GM21381 (cell line): Measurements from ENCODE around the gene MGAT5.

Source experiments
- ATAC-seq: cut with Tn5 transposase; IDR thresholded peaks from one replicate; pipeline ENCODE4 v1.9.1; 2021; ENCODE audit warnings: mild to moderate bottlenecking, moderate library complexity; ENCODE audit not compliant: unreplicated experiment

MGAT5 gene

DNA sequence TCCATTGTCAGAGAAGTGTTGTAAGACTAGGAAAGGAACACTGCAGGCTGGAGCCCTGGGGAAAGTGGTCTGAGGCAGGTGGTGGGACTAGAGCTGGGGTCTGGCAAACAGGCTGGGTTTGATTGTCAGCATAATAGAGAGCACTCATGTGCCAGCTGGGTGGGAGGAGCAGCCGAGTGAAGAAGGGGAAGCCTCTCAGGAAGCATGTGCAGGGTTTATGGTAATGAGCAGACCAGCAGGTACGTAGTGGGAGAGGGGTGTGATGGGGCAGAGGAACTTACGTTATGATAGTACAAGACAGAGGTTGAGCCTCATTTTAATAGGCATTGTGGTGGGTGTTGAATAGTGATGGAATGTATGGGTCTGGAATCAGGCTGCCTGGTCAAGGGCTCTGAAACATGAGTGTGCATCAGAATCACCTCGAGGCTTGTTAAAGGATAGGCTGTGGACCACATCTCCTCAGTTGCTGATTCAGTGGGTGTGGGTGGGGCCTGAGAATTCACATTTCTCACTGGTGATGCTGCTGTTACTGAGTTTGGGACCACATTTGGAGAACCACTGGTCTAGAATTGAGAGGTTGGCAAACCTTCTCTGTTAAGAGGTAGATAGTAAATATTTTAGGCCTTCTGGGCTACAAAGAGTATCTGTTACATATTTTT is 1.7 kb upstream of the MGAT5 start:
- no peak for ATAC-seq

DNA sequence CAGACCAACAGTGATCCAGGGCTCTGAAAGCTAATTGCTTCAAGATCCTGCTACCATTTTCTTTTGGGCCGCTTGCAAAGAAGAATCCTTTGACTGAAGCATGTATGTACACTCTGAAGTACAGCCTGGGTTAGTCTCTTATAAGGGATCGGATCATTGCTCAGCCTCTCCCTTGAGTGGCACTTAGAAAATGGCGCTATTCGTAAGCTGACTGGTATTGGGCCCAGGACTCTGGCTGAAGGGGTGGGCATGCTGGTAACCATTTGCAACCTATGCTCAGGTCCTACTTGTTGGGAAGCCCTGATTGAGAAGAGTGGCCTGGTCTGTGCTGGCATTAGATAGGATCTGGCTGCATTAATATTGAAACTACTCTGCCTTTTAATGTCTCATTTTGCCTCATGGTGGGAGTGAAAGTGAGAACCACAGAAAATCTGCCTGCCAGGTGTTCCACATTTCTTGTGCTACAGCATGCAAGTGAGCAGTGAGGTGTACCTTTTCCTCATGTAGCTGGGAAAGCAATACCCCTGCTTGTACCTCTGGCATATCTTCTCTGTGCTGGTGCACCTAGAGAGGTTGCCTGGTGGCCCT is 661 bp upstream of the MGAT5 start:
- peak; percentile 63 for ATAC-seq

DNA sequence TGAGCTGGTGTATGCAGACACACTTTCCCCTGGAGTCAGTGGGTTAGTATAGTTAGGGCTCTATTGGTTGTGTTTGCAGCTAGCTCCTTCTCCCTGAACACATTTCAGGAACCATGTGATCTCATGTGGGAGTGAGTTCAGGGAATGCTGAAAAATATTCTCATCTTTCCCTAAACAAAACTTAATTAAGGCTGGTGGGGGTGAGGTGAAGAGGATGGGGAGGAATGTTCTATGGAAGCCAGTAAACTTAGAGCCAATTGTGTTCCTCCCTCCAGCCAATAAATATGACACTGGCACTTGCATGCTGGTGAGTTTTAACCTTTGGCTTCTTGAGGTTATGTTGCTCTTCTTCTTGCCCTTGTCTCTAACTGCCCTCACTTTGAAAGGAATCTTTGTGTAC is 952 bp downstream of the MGAT5 start:
- ATAC-seq, result no peak

DNA sequence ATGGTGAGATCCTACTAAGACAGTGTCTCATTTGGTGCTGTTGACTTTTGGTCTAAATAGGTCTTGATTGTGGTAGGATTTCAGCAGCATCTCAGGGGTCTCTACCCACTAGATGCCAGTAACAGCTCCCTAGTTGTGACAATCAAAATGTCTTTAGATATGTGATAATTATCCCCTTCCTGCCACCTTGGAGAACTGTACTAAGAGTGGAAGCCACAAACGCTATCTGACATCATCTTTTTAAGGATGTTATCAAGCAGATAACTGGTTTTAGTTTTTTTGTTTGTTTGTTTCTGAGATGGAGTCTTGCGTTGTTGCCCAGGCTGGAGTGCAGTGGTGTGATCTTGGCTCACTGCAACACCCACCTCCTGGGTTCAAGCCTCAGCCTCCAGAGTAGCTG is 3.1 kb downstream of the MGAT5 start:
- ATAC-seq, result no peak

DNA sequence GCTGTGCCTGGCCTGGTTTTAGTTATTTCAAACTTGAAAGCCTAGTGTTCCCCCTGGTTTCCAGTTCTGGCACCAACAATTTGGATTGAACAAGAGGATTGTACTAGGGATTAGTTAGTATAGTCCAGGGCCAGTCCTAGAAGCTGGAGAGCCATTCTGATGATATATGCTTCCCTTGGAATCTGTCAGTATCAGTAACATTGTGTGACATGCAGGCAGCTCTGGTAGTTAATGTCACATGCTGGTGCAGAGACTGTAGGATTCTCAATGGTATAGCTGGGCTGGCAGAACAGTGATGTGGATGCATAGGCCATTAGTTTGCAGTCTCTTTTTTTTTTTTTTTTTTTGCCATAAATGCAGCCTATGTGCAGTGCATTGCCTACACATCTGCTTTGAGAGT is 3.6 kb downstream of the MGAT5 start:
- ATAC-seq, result no peak

DNA sequence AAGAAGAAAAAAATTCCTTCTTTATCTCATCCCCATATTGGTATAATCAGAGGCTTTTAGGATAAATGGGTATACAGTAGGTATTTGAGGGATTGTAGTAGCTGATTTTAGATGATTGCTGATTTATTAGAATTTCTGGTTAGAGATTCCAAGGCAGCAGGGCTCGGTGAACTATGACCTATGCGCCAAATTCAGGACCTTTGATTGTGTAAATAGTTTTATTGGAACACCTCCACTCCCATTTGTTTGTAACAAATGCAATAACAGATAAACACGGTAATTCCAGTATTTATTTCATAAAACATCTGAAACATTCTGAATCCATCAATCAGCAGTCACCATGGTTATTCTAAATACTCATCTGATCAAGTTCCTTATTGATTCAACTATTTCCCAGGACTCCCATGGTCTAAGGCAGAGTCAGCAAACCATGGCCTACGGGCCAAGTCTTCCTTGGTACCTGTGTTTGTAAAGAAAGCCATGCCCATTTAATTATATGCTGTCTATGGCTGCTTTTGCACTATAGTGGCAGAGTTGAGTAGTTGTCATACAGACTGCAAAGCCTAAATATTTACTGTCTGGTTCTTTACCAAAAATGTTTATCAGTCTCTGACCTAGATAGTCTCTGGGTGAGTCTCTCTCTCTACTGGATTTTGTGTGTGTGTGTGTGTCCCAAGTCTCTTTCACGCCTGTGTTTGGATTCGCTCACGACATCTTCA is 4.3 kb downstream of the MGAT5 start:
- ATAC-seq, result no peak

DNA sequence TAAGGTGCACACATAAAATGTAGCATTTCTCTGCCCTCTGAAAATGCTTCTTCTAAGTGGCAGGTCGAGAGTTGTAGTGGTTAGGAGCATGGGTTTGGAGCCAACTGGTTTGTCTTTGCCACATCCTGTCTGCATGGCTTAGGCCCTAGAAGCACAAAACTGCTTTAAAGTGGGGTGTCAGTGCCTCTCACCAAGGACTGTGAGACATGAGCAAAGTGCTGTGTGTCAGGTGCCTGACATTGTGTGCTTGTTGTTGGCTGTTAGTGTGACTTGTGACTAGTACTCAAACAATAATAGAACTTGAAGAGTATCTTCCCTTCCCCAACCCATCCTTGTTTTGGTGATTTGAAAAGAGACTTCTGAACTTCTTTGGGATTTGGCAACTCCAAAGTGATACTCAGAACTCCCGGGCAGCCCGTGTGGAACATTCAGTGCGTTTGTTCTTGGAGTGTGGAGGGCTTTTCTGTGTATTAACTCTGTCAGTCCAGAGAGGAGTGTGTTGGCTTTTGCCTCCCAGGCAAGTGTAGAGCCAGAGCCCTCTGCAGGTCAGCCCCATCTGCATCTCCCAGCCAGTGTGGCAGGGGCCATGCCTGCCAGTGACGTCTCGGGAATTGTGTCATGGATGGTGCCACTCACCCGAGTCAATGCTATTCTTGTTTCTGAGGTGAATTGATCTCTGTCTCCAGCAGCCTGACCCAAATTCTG is 5.0 kb downstream of the MGAT5 start:
- ATAC-seq, result peak; percentile 46

DNA sequence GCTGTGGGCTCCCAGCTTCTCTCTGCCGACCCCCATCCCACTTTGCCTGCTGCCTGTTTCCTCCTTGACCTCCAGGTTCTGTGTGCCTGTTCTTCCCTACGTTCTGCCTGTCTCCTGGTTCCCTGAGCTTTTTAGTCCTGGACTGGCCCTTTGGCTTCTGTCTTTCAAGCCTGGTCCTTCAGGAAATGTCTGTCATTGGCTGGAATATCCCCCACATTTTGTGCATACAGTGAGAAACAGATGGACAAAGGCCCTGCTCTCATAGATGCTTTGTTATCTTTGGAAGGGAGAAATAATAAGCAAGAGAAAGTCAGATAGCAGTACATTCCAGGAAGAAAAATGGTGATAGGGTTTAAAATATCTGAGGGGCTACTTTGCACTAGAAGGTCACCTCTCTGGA is 5.7 kb downstream of the MGAT5 start:
- ATAC-seq, result no peak

DNA sequence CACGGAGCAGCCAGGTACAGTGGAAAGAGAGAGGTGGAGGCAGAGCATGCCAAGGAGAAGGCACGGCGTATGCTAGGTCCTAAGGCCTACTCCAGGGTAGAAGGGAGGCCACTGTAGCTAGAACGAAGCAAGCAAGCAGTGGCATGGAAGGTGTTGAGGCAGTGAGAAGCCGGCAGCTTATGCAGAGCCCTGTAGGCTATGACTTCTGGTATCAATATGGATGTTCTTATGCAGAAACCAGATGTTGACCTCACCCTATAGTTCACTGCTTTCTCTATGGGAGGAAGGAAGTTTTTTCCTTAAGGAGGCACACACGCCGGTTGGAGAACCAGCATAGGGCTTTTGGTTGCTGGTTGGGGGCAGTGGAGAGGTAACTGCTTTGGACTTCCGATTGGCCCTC is 6.1 kb downstream of the MGAT5 start:
- ATAC-seq, result no peak

DNA sequence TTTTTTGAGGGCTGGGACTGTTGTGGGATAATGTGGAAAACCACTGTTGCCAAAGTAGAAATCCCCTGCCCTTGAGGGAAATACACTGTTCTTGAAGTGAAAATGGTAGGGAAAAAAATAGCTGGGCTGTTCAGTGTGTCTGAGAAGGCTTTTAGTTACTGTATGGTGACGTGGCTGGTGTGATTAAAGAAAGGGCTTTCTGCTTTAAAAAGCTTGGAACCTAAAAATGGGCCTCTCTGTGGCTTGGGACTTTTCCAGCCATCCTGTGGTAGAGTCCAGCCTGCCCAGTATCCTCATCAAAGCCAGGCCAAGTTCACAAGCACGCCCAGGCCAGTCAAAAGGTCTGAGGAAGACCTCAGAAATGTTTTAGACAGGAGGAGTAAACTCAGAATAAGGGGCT is 6.8 kb downstream of the MGAT5 start:
- no peak for ATAC-seq

DNA sequence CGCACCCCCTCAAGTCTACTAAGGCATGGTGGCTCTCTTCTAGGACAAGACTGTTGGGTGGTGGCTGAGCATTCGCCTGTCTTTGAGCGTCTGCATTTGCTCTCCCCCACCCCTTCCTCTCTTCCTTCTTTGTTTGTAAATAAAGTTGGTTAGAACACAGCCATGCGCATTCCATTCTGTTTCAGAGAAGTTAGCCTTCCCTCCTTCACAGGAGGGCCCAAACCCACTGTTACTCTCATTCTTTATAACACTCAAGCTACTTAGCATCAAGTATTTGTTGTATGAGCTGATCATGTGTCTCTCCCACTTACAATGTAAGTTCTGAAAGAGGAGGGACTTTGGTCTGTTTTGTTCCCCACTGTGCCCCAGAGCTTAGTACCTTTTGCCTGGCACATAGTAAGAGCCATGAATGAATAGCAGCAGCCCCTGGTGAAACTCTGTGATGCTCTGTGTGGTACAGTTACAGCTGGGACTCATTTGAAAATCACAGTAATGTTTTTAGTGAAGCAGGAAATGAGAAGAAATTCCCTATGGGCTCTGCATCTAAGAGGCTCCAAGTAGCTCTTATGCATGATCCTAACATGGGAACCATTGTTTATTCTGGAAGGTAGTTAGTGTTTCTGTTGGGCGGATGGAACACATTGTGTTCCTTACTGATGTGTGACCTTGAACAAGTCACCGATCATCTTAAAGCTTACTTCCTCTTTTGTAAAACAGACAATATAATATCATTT is 7.7 kb downstream of the MGAT5 start:
- peak; percentile 51 for ATAC-seq

DNA sequence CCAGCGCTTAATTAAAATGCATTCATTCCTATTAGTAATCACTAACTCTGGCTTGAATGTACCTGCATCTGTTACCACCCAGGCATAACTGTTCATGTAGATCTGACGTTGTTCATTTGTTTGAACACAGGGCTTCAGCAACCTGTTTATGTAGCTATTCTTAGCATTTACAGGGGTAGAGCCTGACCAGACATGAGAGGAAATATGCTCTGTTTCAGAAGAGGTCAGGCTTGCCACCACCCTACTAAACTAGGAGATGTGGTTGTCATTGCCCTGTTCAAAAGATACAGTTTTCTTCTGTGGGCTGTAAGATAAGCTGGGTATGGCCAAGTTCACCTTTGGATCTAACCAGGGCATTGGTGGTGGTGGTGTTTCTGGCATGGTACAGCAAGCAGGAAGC is 8.8 kb downstream of the MGAT5 start:
- peak; percentile 46 for ATAC-seq

DNA sequence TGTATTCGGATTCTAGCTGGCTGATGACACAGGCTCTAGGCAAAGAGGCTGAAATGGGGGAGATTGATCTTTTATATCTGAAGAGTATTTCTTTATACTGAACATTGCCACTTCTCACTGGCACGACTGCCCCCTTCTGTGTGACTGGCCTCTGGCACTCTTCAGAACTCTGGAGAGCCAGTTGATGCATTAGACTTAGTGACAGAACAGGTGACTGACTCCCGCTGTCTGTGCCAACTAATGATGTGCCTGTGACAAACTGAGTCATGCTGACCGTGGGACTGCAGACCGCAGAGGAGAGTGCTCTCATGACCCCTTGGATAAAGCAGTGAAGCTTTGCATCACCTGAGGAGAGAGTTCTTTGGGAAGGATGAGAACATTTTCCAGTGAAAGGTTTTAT is 14.4 kb downstream of the MGAT5 start:
- no peak for ATAC-seq

DNA sequence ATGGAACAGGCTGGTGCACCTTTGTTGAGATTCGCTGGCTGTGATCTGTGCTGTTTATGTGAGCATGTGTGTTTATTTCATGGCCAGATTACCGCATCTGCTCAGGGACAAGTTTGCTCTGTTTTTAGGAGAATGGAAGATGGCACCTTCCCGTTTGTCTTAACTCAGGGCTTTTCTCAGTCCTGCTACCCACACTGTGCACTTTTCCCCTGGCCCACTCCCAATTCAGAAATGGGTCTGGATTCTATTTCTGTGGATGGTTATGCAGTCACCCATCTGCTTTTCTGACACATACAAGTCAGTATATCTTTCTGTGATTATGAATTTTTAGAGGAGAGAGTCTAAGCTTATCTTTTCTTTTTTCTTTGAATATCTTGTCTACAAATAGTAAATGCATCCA is 15.4 kb downstream of the MGAT5 start:
- no peak for ATAC-seq

DNA sequence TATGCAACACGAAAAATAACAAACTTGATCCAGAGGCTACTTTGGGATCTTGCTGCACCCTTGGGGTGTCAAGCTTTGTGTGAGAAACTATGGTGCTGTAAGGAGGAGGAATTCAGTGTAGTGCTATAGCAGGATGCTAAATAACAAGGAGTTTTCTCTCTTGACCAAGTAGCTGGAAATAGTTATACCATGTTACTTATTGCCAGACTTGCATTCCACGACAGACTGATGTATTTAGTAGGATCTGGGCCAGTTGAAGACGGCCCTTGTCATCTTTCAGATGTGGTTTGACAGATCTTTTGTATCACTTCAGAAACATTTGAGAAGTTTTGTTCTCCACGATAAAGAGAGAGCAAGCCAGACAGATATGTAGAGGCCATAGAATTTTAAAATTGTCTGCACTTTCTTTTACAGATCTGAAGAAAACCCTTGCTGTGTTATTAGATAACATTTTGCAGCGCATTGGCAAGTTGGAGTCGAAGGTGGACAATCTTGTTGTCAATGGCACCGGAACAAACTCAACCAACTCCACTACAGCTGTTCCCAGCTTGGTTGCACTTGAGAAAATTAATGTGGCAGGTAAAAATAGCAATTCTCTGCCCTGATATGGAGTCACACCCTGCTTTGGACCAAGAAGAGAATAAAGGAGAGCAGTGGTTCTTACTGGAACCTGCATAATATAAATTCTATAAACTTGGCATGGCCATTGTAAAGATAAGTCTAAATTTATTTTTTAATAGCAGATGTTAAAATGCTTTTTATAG is 16.3 kb downstream of the MGAT5 start:
- ATAC-seq, result no peak

DNA sequence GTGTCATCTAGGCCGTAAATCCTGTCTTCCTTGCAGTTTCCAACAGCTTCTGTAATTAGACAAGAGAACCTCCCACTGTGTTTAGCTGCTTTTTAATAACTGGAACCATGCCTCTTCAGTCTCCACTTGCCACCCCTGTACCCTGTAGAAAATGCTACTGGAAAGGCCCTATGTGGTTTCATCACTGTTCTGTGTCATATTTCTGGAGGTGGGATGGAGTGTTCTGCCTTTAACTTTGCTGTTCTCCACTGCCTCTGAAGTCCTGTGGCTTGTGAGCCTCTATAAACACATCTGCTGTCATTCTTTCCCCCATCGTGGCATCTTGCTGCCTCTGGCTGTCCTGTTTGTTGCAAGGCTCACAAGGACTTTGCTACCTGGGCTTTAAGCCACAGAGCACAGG is 17.9 kb downstream of the MGAT5 start:
- no peak for ATAC-seq

DNA sequence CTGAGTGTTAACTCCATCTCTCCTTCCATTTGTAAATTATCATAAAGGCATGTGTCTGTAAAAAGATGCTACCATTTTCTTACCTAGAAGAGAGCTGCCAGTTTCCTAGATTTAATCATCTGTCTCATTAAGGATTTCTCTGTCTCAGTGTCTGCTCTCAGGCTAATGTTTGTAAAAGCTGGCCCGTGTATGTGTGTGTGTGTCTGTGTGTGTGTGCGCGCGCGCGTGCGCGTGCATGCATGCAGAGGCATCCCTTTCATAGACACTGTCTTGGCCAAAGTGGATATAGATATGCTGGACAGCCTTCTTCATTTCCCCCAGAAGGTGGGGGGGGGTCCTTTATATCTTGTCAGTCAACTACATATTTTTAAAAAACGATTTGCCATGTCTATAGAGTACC is 18.9 kb downstream of the MGAT5 start:
- ATAC-seq, result no peak

DNA sequence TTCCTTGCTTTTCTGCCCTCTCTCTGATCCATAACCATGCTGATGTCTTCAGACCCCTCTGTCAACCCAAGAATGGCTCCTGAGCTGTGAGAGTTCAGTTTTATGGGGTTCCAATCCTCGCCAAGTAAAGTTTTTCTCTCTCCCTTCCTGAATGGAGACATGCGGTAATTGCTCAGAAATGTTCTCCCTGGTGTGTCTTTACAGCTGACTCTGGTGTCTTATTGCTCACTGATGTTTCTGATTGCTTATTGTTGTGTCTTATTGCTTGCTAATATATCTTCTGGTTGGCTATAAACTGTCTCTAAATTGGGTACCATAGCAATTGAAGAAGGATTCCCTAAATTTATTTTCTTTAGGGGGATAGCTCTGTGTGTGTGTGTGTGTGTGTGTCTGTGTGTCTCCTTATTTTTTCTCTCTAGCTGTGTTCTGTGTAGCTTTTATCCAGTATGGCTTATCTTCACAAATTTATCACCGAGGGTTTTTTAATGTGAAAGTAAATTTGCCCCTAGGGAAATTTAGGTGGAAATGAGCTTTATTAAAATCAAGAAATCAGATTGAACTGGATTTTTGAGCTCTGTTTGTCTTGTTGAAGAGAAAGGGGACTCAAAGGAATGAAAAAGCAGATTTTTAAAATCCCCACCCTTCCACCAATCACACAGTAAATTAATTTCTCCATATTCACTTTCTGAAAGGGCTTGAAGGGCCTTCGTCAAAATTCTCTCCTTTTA is 19.5 kb downstream of the MGAT5 start:
- ATAC-seq, result no peak

DNA sequence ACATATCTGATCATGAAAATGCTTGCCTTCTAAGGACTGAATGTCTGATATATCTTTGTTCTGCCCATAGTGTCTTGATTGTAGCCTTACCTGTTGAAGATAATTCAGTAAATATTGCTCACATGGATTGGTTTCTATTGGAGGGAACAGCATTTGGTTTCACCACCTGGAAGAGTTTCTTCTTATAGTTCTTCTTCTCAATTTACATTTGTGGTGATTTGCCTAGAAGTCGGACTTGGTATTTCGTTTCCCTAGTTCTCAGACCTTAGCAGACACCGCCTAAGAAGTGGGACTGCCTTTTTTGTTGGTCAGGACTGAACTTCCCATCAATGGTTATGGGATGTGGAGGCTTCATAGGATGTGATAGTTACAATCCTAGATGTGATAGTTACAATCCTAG is 20.2 kb downstream of the MGAT5 start:
- ATAC-seq, result no peak
